GM19324 (cell line): ENCODE measurements around the gene ATXN7L1.
"Not testable (repeated sequence)": the region's sequence is repeated elsewhere in the genome, so short reads cannot be mapped to it uniquely, and the experiment has no call there.

ENCODE experiments used
- ATAC-seq: cut with Tn5 transposase; IDR thresholded peaks from one replicate; pipeline ENCODE4 v1.9.1; 2021; ENCODE audit warnings: mild to moderate bottlenecking, moderate library complexity; ENCODE audit not compliant: unreplicated experiment, low FRiP score

The ATXN7L1 gene

DNA sequence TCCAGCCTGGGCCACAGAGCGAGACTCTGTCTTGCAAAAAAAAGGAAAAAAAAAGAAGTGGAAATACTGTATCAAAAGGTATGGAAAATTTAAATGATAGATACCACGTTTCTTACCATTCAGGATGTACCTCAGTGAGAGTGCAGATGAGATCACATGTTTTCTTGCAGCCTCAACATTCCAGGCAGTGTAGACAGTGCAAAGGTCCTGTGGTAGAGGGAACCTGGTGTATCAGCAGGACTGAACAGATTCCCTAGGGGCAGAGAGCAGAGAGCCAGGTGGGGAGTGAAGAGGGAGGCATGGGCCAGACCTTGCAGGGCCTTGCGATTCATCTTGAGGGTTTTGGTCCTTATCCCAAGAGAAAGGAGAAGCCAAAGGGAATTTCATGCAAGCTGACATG lies 17.7 kb upstream of the ATXN7L1 start:
- ATAC-seq, result no peak

DNA sequence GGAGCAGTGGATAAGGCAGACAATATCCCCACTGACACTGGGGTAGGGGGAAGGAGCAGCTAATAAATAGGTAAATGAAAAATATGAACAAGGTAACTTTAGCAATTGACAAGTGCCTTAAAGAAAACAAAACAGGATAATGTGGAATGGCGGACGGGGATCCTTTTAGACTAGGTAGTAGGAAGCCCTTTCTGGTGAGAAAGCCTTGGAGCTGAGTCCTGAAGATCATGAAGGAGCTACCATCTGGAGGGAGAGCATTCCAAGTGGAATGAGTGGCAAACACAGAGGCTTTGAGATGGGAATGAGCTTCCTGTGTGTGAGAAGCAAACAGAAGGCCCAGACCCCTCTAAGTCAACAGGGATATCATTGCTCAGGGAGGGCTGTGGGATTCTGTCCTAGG lies 16.0 kb upstream of the ATXN7L1 start:
- no peak for ATAC-seq

DNA sequence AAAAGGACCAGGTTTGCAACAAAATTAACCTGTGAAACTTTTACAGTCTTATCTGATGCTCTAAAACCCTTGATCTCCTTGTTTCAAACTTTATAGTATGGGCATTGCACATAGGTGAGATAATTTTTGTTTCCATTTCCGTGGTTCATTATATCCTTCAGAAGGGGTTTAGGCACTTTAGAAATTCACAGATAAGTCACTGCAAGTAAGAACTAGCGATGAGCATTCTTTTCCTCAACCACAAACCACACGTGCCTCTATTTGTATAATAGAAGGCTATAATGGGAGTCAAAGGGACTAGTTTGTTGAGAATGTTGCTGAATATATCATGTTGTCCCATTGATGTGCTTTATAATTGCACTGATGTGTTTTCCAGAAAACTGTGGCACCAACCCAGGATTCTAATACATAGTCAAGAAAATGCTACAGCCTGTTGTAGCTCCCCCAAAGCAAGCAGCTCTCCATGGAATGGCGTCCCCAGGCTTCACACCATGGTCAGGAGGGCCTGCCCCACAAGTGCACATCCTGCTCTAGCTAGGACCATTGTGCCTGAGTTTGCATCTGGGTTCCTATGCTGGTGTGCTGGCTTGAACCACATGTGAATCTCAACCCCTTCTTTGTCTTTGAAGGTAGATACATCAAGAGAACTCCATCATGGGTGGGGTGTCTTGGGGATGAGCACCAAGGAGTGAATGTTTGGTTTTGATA lies 14.0 kb upstream of the ATXN7L1 start:
- no peak for ATAC-seq

DNA sequence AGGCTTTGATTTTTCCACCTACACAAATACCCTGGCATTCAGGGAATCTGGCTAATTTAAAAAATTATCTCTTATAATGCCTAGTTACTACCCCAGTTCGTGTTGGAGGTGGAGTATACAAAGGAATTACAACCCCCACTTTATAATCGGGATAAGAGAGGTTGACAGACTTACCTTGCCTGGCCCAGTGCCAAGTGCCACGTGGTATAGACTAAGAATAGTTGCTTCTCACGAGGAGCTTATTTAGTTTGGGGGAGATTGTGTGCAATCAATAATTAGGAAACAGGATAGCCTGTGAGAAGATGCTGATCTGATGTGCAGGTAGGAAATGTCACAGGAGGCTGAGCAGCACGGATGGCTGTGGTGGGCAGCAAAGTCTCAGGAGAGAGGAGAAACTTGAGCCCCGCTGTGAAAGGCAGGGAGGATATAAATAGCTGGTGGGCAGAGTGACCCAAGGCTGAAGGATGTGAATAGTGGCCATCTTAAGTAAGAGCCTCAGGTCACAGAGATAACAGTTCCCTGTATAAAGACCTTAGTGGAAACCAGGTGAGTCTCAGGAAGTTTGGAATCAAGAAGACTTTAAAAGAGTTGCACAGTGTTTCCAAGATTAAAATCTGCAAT lies 11.3 kb upstream of the ATXN7L1 start:
- no peak for ATAC-seq

DNA sequence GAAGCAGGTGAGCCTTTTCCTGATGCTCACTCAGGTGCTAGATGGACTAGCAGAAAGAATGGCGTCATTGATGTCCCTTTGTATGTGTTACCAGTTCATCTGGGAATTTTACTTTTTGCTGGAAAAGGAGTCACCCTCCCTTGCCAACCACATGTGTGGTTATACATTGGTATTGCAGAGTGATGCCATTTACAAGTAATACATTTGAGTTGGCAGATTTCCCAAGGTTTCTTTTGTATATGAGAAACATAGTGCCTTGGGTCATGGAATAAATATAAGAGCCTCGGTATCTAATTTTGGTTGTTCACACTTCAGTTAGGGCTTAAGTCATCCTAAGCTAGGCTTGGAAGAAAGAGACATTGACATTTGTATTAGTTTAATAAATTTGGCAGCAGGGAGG lies 10.4 kb upstream of the ATXN7L1 start:
- ATAC-seq, result no peak

DNA sequence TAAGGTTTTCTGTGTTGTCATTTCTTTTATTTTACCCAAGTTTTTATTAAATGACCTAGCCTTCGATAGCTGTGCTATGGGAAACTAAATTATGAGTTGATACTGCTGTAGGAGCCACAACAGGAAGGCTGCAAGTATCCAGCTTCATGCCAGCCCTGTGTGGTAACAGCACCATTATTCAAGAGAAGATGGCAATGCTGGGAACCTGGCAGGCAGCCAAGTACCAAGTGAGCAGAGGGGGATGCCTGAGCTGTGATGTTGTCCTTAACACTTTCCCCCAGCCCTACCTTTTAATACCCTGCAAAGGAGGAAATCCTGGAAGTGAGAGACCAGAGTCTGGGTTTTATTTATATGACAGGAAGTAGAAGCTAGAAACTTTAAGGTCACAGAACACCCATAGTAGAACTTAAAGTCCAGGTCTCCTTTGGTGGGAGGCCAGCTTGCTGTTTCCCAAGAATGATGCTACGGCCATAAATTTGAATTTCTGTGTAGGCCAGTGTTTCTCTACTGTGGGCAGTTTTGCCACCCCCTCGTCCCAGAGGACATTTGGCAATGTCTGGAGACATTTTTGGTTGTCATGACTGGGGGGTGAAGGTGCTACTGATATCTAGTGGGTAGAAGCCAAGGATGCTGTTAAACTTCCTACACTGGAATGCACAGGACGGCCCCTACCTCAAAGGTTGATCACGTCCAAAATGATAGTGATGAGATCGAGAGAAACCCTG lies 9.2 kb upstream of the ATXN7L1 start:
- ATAC-seq, result no peak

DNA sequence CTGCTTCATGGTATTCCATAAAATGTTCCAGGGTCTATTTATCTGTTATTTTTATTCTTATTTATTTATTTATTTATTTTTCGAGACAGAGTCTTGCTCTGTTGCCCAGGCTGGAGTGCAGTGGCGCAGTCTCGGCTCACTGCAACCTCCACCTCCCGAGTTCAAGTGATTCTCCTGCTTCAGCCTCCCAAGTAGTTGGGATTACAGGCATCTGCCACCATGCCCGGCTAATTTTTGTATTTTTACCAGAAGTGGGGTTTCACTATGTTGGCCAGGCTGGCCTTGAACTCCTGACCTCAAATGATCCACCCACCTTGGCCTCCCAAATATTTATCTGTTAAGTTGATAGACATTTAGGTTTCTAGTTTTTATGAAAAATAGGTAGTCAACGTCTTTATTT lies 6.8 kb upstream of the ATXN7L1 start:
- ATAC-seq, result not testable (repeated sequence)

DNA sequence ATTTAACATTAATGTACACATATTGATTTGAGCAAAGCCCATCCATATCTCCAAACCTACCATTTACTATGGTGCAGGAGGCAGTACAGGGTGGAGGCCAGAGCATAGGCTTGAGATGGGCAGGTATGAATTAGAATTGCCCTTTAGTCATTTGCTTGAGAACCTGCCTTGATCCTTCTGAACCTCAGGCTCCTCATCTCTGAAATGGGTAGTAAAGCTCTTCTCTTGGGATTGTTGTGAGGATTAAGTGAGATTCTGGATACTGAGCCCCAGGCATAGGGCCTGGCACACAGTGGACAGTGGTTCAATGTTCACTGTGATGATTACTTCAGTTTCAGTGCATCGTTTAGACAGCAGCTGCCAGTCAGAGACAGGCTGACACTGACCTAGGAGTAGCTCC lies 5.0 kb upstream of the ATXN7L1 start:
- no peak for ATAC-seq

DNA sequence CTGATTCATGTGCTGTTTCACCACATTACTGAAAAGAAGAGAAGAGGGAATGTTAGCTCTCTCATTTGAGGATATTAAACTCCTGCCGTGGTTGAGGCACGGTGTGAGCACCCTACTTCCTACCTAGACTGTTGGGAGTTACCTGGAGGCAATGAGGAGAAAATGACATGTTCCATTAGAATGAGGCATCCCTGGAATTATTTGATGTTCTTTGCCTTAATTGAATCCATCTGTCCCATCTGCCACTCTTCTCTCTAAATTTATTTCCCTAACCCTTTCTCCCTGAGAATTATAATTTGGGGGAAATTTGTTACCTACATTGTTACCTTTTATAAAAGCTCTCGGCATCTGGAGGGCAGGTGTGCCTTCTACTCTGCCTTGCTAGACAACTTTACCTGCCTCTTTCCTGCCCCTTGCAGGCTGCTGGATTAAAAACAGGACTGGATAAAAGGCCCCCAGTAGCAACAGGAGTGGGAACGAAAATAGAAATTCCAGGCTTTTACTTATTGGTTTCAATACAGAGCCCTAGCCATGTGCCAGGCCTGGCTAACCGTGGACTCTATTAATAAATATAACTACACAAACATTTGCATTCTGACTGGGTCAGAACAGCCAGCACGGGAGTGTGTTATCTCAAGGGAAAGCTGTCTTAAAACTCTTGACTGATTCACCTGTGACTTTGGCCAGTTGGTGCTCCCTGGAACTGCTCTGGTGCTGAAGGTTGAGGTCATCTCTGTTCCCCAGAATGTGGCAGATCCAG lies 4.4 kb upstream of the ATXN7L1 start:
- ATAC-seq, result no peak

DNA sequence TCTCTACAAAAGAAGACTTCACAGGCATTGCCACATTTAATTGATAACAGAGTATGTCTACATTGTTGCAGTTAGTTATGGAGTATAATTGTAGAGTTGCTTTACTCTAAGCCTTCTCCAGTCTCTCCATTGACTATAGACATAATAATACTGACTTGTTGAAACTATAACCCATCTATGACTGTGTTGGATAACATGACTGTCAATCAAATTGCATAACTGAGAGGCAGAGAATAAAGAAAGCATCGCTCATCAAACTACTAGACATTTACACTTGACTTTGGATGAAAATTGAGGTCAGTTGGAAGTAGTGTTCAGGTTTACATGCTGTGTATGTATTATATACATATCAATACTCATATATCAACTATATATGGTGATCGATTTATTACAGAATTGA lies 3.4 kb upstream of the ATXN7L1 start:
- ATAC-seq, result no peak

DNA sequence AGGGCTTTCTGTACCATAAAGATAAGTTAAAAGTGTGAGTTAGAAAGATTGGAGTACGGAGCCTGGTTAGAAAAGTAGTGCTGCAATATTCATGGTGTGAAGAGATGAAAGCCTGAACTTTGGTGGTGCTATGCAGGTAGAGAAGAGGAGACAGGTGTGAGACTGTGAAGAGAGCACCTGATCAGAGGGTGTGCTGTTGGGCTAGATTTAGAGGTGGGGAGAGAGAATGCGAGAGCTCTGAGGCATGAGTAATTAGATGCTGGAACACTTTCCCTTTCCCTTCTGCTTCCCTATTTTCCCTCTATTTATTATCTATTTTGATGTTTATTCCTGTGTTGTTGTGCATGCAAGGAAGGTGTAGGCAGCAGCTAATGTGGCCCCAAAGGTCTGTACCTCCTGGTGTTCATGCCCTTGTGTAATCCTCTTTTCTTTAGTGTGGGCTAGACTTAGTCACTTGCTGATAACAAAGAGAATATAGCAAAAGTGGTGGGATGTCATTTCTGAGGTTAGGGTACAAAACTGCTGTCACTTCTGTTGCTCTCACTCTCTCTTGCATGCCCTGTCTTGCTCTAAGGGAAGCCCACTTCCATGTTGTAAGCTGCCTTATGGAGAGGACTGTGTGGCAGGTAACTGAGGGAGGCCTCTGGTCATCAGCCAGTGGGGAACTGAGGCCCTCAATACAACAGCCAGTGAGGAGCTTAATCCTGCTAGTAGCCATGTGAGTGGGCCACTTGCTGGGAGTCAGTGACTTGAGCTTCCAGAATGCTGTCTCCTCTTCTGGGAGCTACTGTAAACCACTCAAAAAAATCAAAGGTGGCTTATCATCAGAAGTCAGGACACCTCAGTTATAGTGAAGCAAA lies 2.6 kb upstream of the ATXN7L1 start:
- no peak for ATAC-seq

DNA sequence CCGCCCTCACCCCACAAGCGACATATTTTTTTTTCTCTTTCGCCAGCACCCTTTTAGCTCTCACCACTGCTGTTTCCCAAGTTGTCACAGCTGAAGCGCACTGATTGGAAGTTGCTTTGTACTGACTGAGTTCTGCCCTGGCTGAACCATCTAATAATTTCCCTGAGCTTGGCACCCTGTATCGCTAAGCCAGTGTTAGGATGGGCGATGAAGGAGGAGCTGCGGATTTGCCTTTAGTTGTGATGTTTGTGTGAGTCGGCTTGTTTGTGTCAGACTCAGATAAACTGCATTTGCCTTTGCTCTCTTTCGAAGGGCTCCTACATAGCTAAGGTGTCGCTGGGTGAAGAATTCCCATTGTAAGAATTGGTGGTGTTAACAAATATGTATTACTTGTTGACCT lies 1.3 kb upstream of the ATXN7L1 start:
- no peak for ATAC-seq

DNA sequence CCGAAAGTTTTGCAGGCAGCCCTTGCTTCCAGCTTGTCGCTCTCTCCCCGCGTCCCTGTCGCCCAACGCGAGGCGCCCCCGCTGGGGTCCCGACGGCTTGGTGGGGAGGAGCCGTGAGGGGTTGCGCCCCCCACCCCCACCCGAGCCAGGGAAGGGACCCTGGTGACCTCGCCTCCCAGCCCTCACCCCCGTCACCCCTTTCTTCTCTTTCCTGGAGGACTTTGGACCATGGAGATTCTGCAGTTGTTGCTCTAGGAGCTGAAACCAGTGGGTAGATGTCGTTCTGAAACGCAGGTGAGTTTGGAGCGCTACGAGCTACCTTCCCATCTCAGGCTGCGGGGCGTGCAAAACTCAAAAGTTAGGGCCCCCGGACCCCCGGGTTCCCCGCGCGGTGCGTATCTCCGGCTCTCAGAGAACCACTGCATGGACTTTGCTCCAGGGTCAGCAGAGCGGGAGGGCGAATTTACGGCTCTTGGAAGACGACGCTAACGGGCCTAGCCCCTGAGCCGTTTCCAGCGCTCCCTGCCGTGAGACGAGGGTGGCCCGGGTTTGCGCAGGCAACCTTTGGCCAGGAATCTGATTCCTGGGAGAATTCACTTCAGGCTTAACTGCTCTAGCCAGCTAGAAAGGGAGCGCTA lies 684 bp upstream of the ATXN7L1 start:
- no peak for ATAC-seq

DNA sequence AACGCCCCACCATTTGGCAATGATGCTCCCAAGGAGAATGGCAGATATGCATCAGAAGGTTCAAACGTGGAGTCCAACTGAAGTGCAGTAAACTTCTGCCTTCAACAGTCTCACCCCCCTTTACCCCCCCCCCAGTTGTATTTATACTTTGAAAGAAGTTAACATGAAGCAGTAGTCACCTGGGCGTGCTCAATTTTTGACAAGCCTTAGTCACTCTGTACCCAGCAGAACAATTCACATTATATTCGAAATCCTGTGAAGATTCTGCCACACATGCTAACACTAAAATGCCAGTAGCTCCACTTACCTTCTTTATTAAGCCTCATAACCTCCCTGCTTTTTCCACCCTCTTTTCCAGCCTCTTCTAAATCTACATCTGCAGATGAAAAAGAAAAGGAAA lies 894 bp downstream of the ATXN7L1 start:
- ATAC-seq, result no peak

DNA sequence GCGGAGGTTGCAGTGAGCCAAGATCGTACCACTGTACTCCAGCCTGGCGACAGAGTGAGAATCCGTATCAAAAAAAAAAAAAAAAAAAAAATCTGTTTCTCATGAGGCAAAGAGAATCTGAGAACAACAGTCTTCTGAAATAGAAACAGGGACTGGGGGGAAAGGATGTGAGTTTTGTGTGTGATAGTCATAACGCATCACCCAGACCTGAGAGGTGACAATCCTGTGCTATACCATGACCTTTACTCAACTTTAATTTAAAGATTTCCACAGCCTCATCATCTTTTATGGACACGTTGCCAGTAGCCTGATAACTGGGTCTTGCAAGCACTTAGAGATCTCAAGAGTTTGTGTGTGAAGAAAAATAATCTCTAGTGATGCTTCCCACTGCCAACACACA lies 2.3 kb downstream of the ATXN7L1 start:
- no peak for ATAC-seq

DNA sequence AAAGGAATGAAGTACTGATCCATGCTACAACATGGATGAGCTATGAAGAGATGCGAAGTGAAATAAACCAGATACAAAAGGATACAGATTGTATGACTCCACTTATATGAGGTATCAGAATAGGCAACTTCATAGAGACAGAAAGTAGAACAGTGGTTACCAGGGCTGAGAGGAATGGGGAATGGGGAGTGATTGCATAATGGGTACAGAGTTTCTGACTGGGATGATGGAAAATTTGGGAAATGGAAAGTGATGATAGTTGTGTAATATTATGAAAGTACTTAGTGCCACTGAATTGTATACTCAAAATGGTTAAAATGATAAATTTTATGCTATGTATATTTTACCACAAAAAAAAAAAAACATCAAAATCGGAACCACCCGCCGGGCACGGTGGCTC lies 3.9 kb downstream of the ATXN7L1 start:
- ATAC-seq, result no peak

DNA sequence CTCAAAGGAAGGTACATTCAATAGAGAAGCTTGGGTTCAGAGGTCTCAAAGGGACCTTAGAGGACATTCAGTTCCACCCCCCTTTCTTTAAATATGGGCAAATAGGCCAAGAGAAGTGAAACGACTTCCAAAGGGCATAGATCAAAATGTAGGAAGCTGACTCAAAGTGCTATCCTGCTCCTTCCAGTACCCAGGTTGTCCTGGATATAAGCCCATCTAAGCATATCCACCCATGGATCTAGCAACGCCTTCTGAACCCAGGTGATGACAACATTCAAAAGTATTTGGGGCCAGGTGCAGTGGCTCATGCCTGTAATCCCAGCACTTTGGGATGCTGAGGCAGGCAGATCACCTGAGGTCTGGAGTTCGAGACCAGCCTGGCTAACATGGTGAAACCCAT lies 5.3 kb downstream of the ATXN7L1 start:
- no peak for ATAC-seq

DNA sequence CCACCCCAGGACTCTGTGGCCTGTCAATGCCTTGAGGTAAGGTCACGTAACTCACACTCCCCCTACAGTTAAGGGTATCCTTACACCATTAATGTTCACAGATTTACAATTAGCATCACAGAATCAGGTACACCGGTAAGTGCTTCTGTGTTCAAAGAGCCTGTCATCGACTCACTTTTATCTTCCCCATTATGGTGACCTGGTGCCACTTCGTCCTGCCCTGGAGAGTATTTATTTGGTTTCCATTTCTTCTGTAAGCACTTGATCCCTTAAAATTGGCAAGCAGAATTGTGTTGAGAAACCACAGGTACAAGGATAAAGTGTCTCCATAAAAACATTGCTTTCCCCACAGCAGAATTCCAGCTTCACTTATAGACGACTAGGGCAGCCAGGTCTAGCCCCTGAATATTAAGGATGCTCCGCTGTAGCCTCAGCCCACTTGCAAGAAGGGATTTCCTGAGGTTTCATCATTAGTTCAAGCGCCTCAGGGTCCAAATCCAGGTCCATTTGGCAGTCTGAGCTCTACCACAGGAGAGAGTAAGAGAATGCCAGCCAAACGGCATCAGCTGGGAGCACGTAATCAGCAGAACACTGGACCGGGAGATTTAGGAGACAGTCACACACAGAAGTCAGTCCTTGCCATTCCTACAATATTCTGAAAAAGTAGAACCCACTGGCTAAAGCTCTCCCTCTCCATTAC lies 10.1 kb downstream of the ATXN7L1 start:
- ATAC-seq, result no peak

DNA sequence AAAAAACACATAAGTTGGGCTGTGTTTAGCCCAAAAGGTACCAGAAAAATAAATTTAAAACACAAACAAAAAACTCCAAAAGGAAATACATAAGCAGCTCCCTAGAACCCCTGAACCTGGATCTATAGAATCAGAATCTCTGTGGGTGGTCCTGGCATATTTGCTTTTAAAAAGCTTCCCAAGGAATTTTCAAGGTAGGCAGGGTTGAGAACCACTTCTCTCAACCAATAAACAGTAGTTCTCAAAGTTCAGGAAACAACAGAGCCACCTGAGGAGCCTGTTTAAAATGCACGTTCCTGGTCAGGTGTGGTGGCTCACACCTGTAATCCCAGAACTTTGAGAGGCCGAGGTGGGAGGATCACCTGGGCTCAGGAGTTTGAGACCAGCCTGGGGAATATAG lies 12.5 kb downstream of the ATXN7L1 start:
- no peak for ATAC-seq
